ENCODE measurements around the gene BROX.
A peak's percentile ranks its signal among the peaks of the same experiment; 100 is the strongest.

Gene BROX

GRCh38 chr1:222702210-222702609 is 10.2 kb upstream of the BROX start:
- Histone ChIP-seq H3K36me3 (ENCODE audit: insufficient read depth, low read length) (peaks cover 34% of the 10 kb centered on the region), H3K9ac (ENCODE audit: low read depth, low read length) (no peak overlapping the region), H3K4me1 (ENCODE audit: control insufficient read depth, insufficient read depth, low read length) (no peaks in the 10 kb centered on the region), H3K27me3 (ENCODE audit: control insufficient read depth, insufficient read depth, low read length) (no peaks in the 10 kb centered on the region), H3K4me2 (ENCODE audit: low read length) (no peak overlapping the region), H3K4me3 (ENCODE audit: low read length) (no peak overlapping the region), H3K9me3 (replicated peaks; ENCODE audit: low read length) (no peaks in the 10 kb centered on the region)

GRCh38 chr1:222704260-222704659 is 8.1 kb upstream of the BROX start:
- Histone ChIP-seq H3K4me2 (ENCODE audit: low read length) (no peak overlapping the region), H3K4me3 (ENCODE audit: low read length) (no peak overlapping the region), H3K9ac (ENCODE audit: low read depth, low read length) (no peak overlapping the region), H3K9me3 (replicated peaks; ENCODE audit: low read length) (no peaks in the 10 kb centered on the region), H3K4me1 (ENCODE audit: control insufficient read depth, insufficient read depth, low read length) (no peaks in the 10 kb centered on the region), H3K36me3 (ENCODE audit: insufficient read depth, low read length) (peaks cover 28% of the 10 kb centered on the region), H3K27me3 (ENCODE audit: control insufficient read depth, insufficient read depth, low read length) (no peaks in the 10 kb centered on the region)

DNA sequence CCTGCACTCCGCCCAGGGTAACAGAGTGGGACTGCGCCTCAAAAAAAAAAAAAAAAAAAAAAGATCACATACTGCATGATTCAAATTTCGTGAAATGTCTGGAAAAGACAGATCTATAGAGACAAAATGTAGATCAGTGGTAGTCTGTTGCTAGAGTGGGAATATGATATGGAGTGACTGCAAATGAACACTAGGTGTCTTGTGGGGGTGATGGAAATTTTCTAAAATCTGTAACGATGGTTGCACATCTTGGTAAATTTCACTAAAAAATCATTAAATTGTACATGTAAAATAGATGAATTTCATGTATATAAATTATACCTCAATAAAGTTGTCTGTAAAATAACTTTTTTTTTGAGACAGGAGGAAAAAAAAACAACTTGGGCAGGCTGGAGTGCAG is 5.5 kb upstream of the BROX start:
- no peaks in the 10 kb centered on the region for H3K27me3 ChIP-seq (ENCODE audit: control insufficient read depth, insufficient read depth, low read length)
- H3K4me2 ChIP-seq (ENCODE audit: low read length), result no peak overlapping the region
- no peaks in the 10 kb centered on the region for H3K9me3 ChIP-seq (replicated peaks; ENCODE audit: low read length)
- no peak overlapping the region for H3K9ac ChIP-seq (ENCODE audit: low read depth, low read length)
- H3K4me3 ChIP-seq (ENCODE audit: low read length), result no peak overlapping the region
- H3K4me1 ChIP-seq (ENCODE audit: control insufficient read depth, insufficient read depth, low read length), result peaks cover 11% of the 10 kb centered on the region
- H3K36me3 ChIP-seq (ENCODE audit: insufficient read depth, low read length), result peaks cover 16% of the 10 kb centered on the region

DNA sequence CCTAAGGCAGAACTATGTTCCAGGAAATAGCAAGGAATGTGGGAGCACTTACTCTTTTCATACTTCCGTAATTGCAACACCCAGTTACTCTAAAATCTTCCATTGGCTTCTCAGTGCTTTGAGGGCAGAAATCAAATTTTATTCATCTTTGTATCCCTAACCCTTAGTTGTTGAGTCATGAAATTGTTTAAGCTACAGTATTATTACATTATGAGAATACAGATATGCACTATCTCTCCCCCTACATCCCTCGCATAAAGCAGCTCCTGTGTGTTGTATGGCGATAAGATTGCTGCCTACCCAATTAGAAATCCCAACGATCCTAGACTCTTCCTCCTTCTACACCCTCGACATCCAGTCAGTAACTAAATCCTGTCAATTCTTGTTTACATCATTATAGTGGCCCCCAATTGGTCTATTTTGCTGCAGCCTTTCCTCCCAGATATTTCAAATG is 2.6 kb upstream of the BROX start:
- H3K4me3 ChIP-seq (ENCODE audit: low read length), result peak overlapping the region; percentile 88
- peaks cover 11% of the 10 kb centered on the region for H3K4me1 ChIP-seq (ENCODE audit: control insufficient read depth, insufficient read depth, low read length)
- H3K9ac ChIP-seq (ENCODE audit: low read depth, low read length), result no peak overlapping the region
- no peaks in the 10 kb centered on the region for H3K9me3 ChIP-seq (replicated peaks; ENCODE audit: low read length)
- peaks cover 1% of the 10 kb centered on the region for H3K36me3 ChIP-seq (ENCODE audit: insufficient read depth, low read length)
- peak overlapping the region; percentile 80 for H3K4me2 ChIP-seq (ENCODE audit: low read length)
- H3K27me3 ChIP-seq (ENCODE audit: control insufficient read depth, insufficient read depth, low read length), result no peaks in the 10 kb centered on the region

DNA sequence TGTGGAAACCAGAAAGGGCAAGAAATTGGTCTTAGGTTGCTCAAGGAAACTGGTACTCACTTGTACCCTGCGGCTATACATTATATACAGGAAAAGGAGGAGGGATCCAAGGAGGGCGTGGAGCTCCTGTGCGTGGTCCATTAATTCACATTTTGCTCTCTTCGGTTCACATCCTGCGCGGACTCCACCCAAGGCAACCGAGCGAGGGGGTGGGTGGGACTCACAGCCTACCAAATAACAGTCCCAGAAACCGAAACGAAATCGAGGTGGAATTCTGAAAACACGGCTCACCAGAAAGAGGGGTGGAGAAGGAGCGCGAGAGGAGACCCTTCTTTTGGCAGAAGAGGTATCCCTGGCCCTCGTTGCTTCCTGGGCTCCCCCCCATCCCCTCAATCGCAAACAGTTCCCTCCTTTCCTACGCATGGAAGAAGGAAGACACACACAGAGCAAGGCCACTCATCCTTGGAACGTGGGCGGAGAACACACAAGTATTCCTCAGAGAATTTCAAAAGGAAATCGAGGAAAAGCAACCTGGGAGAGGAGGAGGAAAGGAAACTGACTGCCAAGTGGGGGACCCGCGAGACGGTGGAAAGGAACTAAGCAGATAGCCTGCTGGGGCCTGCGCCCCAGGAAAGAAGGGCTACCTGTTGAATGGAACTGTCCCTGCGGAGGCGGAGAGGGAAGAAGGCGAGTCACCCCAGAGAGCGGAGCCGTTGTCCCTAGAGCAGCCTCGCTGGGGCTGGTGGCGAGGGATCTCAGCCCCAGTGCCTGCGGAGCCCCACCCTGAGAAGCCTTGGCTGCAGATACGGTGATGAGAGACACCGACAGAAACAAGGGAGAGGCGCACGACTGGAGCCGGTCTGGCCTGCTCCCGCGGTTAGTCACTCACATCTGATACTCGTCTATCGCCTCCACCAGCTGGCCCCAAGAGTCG is 778 bp upstream of the BROX start:
- H3K4me1 ChIP-seq (ENCODE audit: control insufficient read depth, insufficient read depth, low read length), result peaks cover 11% of the 10 kb centered on the region

GRCh38 chr1:222713091-222713961 is 962 bp downstream of the BROX start:
- Histone ChIP-seq H3K9ac (ENCODE audit: low read depth, low read length) (peak overlapping the region; percentile 97), H3K4me3 (ENCODE audit: low read length) (peak overlapping the region; percentile 88), H3K4me1 (ENCODE audit: control insufficient read depth, insufficient read depth, low read length) (peaks cover 11% of the 10 kb centered on the region), H3K36me3 (ENCODE audit: insufficient read depth, low read length) (peaks cover 28% of the 10 kb centered on the region), H3K4me2 (ENCODE audit: low read length) (peak overlapping the region; percentile 83), H3K27me3 (ENCODE audit: control insufficient read depth, insufficient read depth, low read length) (no peaks in the 10 kb centered on the region), H3K9me3 (replicated peaks; ENCODE audit: low read length) (no peaks in the 10 kb centered on the region)

More for the DNA sequence above, 778 bp upstream of the BROX start:
- no peaks in the 10 kb centered on the region for H3K9me3 ChIP-seq (replicated peaks; ENCODE audit: low read length)
- H3K27me3 ChIP-seq (ENCODE audit: control insufficient read depth, insufficient read depth, low read length), result no peaks in the 10 kb centered on the region
- H3K4me3 ChIP-seq (ENCODE audit: low read length), result peak overlapping the region; percentile 88
- H3K9ac ChIP-seq (ENCODE audit: low read depth, low read length), result peak overlapping the region; percentile 97
- peak overlapping the region; percentile 80 for H3K4me2 ChIP-seq (ENCODE audit: low read length)
- peaks cover 11% of the 10 kb centered on the region for H3K36me3 ChIP-seq (ENCODE audit: insufficient read depth, low read length)

DNA sequence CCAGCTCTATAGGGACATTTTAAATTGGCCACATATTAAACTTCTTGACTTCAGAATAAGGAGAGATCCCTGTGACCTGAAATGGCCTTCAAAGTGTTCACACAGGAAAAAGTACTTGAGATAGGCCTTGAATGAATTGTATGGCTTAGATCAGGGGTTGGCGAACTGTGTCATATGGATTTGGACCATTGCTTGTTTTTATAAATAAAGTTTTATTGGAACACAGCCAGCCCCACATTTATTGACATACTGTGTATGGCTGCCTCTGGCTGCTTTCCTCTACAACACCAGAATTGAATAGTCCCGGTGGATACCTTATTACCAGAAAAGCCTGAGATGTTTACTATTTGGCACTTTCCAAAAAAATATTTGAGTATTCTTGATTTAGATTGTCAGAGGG is 4.0 kb downstream of the BROX start:
- H3K4me1 ChIP-seq (ENCODE audit: control insufficient read depth, insufficient read depth, low read length), result no peaks in the 10 kb centered on the region
- H3K27me3 ChIP-seq (ENCODE audit: control insufficient read depth, insufficient read depth, low read length), result no peaks in the 10 kb centered on the region
- H3K4me3 ChIP-seq (ENCODE audit: low read length), result no peak overlapping the region
- no peak overlapping the region for H3K9ac ChIP-seq (ENCODE audit: low read depth, low read length)
- H3K9me3 ChIP-seq (replicated peaks; ENCODE audit: low read length), result no peaks in the 10 kb centered on the region
- H3K4me2 ChIP-seq (ENCODE audit: low read length), result no peak overlapping the region
- H3K36me3 ChIP-seq (ENCODE audit: insufficient read depth, low read length), result peaks cover 52% of the 10 kb centered on the region

DNA sequence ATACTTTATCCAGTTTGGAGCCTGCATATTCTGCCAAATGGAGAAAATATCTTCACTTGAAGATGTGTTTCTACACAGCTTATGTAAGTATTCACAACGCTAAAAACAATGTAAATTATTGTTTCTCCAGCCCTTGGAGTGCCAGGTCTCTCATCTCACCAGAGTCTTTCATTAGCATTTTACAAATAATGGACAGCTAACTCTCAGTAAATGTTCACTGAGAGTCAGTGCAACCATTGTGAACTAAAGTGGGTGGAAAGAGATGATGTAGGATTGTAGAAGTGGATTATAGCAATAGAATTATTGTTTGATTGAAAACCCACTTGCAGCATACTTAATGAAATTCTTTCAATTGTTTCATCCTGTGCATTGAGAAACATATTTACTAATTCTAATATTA is 16.4 kb downstream of the BROX start:
- Histone ChIP-seq H3K9ac (ENCODE audit: low read depth, low read length) (no peak overlapping the region), H3K27me3 (ENCODE audit: control insufficient read depth, insufficient read depth, low read length) (no peaks in the 10 kb centered on the region), H3K36me3 (ENCODE audit: insufficient read depth, low read length) (peaks cover 88% of the 10 kb centered on the region), H3K9me3 (replicated peaks; ENCODE audit: low read length) (no peaks in the 10 kb centered on the region), H3K4me3 (ENCODE audit: low read length) (no peak overlapping the region), H3K4me1 (ENCODE audit: control insufficient read depth, insufficient read depth, low read length) (no peaks in the 10 kb centered on the region), H3K4me2 (ENCODE audit: low read length) (no peak overlapping the region)

GRCh38 chr1:222730866-222731265 is 18.5 kb downstream of the BROX start:
- H3K4me2 ChIP-seq (ENCODE audit: low read length), result no peak overlapping the region
- no peaks in the 10 kb centered on the region for H3K27me3 ChIP-seq (ENCODE audit: control insufficient read depth, insufficient read depth, low read length)
- H3K9me3 ChIP-seq (replicated peaks; ENCODE audit: low read length), result no peaks in the 10 kb centered on the region
- H3K36me3 ChIP-seq (ENCODE audit: insufficient read depth, low read length), result peaks cover 82% of the 10 kb centered on the region
- H3K9ac ChIP-seq (ENCODE audit: low read depth, low read length), result no peak overlapping the region
- H3K4me1 ChIP-seq (ENCODE audit: control insufficient read depth, insufficient read depth, low read length), result no peaks in the 10 kb centered on the region
- no peak overlapping the region for H3K4me3 ChIP-seq (ENCODE audit: low read length)

- Histone ChIP-seq H3K9me3 (replicated peaks; ENCODE audit: low read length) (no peaks in the 10 kb centered on the region), H3K4me2 (ENCODE audit: low read length) (no peak overlapping the region), H3K36me3 (ENCODE audit: insufficient read depth, low read length) (peaks cover 67% of the 10 kb centered on the region), H3K9ac (ENCODE audit: low read depth, low read length) (no peak overlapping the region), H3K4me3 (ENCODE audit: low read length) (no peak overlapping the region), H3K27me3 (ENCODE audit: control insufficient read depth, insufficient read depth, low read length) (no peaks in the 10 kb centered on the region), H3K4me1 (ENCODE audit: control insufficient read depth, insufficient read depth, low read length) (peaks cover 4% of the 10 kb centered on the region)
Observed at GRCh38 chr1:222732216-222733159, 20.1 kb downstream of the BROX start.

All from skeletal muscle satellite cell (primary cell).